Lower leg skin (tissue), 3 donors: ENCODE data around the gene STRIP2.

Experiments
- CTCF ChIP-seq, 3 donors: fragments of 450-650 bp; IDR thresholded peaks; one replicate each; pipeline ENCODE4 v1.5.1; 2016; ENCODE audit warnings: antibody characterized with exemption in 3 of 3, mild to moderate bottlenecking in 3 of 3, moderate library complexity in 2 of 3
- POLR2A ChIP-seq, 2 donors: fragments of 450-650 bp; IDR thresholded peaks; one replicate each; pipeline ENCODE4 v1.6.1; 2016 to 2017; ENCODE audit warnings: antibody characterized with exemption in 2 of 2, mild to moderate bottlenecking in 1 of 2, moderate library complexity in 1 of 2

- TF ChIP-seq CTCF (IDR thresholded peaks at IDR 0.05) (no peak), POLR2A (IDR thresholded peaks at IDR 0.05) (no peak)
These were observed 10.4 kb upstream of the STRIP2 start for GRCh38 chr7:129423700-129424410.
